ENCODE measurements around the gene AMN1.

AMN1 gene

DNA sequence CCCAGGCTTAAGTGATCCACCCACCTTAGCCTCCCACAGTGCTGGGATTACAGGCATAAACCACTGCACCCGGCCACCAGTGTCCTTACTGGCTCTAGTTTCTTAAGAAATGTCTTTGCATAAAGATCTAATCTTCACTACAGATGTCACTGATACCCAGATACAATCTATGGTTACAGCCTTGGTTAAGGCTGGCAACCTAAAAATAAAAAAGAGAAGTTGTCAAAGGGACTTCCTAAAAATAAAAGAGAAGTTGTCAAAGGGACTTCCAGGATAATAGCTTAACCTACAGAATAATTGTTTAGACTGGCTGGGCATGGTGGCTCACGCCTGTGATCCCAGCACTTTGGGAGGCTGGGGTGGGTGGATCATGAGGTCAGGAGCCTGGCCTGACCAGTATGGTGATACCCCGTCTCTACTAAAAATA is 41.7 kb downstream of the AMN1 start:
- in situ Hi-C loops (cut with MboI; ENCODE audit: low sequenced_read_pairs), result loop anchor here (10.0 kb wide), 1 partner anchor 288 kb away; no protein-coding TSS in a partner anchor

DNA sequence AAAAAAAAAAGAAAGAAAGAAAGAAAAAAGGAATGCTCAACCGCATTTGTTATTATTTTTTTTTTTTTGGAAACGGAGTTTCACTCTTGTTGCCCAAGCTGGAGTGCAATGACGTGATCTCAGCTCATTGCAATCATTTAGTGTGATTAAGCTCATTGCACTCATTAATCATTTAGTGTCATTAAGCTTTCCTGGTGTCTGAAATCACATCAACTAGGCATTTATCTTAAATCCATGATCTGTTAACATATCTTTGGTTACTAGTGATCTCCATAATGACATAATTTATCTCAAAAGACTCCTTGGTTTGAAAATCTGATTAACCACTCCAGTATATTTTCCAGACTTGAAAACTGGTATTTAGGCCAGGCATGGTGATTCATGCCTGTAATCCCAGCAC is 43.0 kb downstream of the AMN1 start:
- in situ Hi-C loops (cut with MboI; ENCODE audit: low sequenced_read_pairs), result loop anchor here (10.0 kb wide), 1 partner anchor 289 kb away; no protein-coding TSS in a partner anchor

DNA sequence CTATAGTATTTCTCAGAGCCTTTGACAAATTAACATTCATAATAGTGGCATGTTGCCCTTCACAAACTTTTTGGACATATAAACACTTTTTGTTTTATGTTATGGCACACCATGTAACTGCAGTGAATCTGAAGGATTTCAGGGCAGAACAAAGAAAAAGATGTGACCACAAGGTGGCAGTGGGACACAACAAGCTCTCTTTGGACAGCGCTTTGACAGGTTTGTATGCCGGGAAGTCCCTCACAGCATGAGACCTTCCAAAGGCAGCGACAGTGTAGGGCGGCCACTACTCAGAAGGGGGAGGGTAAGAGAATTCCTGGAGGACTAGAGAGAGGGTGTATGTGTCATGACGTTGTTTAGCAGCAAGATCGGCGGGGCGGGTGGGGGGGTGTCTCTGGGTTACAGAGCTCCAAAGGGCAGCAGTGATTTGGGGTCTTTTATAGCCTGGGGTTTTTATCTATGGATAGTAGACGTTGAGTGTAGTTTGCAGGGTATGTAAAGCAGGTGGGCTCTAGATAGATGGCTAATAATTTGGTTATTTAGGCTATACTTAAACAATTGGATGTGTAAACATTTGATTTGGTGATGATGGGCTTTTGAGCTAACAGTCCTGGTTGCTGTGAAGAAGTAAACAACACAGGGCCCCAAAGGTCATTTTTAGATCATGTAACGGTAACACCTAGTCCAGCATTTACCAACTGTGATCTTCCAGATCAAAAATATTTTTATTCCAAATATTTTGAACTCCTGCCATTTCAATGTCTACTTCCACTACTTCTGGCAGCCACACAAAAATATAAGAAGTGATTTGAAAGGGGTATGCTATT is 46.5 kb downstream of the AMN1 start:
- in situ Hi-C loops (cut with MboI; ENCODE audit: low sequenced_read_pairs), result loop anchor here (10.0 kb wide), 1 partner anchor 292 kb away; no protein-coding TSS in a partner anchor

DNA sequence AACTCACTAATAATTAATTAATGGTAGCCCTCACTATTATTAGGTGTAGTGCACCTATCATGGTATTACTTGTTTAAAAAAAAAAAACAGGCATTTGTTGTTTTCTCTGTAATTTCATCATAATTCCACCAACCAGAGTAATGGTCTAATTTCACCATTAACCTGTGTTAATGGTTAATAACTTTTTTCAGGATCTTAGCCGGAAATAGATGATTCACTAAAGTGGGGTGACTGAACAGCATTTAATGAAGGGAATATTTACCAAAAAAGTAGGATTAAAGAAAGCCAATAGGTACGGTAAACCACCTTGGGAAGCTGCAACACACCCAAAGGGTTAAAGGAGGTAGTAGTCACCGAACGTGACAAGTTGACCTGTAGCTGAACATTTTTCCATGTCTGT is 56.3 kb downstream of the AMN1 start:
- in situ Hi-C loops (cut with MboI; ENCODE audit: low sequenced_read_pairs), result loop anchor here (25.0 kb wide), 1 partner anchor 1015 kb away; the partner anchor contains the start of gene DNM1L

DNA sequence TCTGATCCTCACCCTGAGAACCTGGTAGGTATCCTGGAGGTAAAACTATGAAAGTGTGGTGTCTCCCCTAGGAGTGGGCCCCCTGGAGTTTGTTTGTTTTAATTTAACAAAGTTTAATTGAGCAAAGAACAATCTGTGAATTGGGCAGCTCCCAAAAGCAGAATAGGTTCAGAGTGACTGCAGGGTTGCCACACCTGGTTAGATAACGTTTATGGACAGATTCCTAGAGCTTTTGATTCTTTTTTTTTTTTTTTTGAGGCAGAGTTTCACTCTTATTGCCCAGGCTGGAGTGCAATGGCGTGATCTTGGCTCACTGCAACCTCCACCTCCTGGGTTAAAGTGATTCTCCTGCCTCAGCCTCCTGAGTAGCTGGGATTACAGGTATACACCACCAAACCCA is 59.2 kb downstream of the AMN1 start:
- in situ Hi-C loops (cut with MboI; ENCODE audit: low sequenced_read_pairs), result loop anchor here (25.0 kb wide), 1 partner anchor 1018 kb away; the partner anchor contains the start of gene DNM1L

DNA sequence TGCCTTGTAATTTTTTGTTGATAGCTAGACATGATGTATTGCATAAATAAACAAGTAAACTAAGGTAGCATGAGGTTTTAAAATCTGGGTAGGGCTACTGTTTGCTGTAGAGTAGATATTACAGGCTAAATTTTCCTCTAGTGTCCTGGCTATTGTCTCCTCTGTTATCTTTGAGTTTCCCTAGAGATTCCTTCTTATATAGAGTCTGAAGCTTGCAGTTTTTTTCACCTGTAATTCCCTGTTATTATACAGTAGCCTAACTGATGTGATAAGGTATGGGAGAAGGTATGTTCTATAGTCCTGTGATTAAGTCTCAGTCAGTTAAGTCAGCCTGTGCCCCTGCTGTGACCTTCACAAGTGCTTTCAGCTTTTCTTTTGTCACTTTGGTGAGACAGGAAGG is 59.8 kb downstream of the AMN1 start:
- in situ Hi-C loops (cut with MboI; ENCODE audit: low sequenced_read_pairs), result loop anchor here (25.0 kb wide), 1 partner anchor 1018 kb away; the partner anchor contains the start of gene DNM1L

DNA sequence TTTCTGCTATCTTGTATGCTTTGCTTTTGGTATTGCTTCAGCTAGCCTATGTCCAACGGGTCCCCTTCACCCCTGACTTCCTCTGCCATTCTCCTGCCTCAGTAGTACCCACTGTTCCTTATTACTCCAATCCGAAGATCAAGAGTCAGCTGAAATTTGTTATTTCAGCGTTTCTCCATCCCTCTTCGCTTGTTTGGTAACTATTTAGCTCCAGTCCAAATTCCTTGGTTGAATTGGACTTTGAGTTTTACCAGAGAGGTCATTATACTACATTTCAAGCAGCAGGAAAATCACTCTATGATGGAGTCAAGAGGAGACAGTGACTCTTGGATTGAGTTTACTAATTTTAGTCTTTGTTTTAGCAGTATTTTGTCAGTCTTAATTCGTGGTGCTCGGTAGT is 64.8 kb downstream of the AMN1 start:
- in situ Hi-C loops (cut with MboI; ENCODE audit: low sequenced_read_pairs), result loop anchor here (25.0 kb wide), 1 partner anchor 1023 kb away; the partner anchor contains the start of gene DNM1L

DNA sequence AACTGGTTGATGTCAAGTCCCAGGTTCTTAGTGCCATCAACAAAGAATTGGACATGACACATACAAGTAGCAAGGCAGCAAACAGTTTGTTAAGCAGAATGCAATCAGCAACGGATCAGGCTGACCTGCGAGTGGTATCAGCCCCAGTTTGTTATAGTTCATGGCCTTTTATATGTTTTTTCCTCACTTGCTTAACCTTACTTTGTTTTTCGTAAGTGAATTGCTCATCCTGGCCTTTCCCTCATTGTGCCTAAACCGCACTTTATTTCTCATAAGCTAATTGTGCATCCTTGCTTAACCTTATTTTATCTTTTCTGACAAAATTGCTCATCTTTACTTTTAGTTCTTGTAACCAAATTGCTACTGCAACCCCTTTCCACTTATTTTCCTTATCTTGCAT is 65.2 kb downstream of the AMN1 start:
- in situ Hi-C loops (cut with MboI; ENCODE audit: low sequenced_read_pairs), result loop anchor here (25.0 kb wide), 1 partner anchor 1024 kb away; the partner anchor contains the start of gene DNM1L

DNA sequence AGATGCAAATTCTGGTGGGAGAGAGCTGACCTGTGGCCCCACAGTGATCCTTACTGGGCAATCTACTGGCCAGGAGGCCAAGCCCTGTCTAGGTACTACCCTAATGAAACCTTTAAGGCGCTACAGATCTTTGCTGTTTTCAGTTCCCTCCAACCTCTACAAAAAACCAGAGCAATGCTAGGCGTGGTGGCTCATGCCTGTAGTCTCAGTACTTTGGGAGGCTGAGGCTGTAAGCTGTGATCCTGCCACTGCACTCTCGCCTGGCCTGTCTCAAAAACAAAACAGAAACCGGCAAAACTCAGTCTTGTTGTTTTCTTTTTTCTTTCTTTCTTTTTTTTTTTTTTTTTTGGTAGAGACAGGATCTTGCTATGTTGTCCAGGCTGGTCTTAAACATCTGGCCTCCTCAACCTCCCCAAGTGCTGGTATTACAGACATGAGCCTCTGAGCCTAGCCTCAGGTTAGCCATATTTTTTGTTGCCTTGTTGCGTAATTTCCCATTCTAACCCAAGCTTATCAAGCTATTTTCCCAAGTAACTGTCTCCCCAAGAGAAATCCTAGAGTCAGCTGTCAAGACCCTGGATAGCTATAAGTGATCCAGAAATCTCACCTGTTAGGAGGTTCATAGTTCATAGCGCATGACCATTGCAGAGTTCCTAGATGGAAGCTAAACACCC is 66.5 kb downstream of the AMN1 start:
- in situ Hi-C loops (cut with MboI; ENCODE audit: low sequenced_read_pairs), result loop anchor here (25.0 kb wide), 1 partner anchor 1025 kb away; the partner anchor contains the start of gene DNM1L

DNA sequence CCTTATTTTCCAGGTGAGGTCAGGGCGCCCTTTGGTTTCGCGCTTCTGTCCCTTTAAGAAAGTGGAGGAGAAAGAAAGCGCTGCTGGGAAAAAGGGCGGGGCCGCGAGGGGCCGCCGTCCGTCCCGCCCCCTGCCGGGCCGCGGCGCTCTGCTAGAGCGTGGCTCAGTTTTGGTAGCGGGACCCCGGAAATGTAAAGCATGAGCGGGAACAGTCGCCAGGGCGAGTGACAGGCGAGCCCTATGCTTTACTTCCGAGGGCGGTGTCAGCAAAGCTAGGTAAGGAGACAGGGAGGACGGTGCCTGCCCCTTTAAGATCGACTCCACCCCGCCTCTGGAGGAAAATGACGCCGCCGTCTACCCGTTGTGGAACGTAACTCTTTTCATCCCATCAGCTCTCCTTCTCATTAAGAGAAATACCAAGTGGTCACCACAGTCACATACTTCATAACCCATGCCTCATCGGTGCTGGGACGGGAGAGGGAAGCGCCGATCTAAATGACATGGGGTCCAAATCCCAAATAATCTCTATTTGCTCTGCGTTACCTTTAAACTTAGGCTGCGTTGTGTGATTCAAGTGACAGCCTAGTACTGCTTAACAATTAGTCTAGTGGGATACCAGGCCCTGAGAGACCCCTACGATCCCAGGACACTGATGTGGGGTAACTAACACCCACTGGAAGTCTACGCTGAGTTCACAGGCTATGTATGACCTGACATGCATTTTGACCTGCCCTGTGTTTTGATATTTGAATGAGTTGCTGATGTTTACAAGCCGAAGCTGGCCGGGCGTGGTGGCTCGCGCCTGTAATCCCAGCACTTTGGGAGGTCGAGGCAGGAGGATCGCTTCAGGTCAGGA is 69.5 kb downstream of the AMN1 start, which contains the start of gene ETFBKMT:
TSS of gene ETFBKMT (plus strand) at position 602 of the 856 bp plus-strand sequence. CDS start 2,266 bp downstream, outside the sequence.
- in situ Hi-C loops (cut with MboI; ENCODE audit: low sequenced_read_pairs), result loop anchor here (10.0 to 25.0 kb wide), 2 partner anchors 645 to 1028 kb away; partner anchors contain the start of gene DNM1L

DNA sequence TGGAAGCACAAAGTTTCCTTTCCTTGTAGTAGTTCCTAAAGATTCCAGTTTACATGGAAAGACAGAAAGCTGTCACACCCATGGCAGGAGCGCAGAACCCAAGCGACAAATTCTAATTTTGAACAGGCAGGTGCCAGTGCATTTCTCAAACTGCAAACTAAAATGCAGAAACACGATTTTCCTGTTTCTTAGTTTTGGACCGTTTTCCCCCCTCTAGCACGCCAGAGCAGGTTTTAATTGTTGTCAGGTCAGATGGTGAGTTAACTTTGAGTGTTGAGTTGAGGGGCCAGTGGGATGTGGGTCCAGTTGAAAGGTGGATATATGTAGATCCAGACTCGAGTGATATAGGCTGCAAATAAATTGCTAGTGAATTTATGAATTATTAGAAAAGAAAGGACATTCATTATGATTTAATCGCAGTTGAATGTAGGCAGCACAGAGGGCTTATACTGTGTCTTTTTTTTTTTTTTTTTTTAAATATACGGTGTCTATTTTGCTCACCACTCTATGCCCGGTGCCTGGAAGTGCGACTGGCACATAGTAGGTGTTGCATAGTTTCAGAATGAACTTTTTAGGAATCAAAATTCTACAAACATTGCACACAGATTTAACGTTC is 70.2 kb downstream of the AMN1 start:
- in situ Hi-C loops (cut with MboI; ENCODE audit: low sequenced_read_pairs), result loop anchor here (10.0 to 25.0 kb wide), 2 partner anchors 646 to 1029 kb away; partner anchors contain the start of gene DNM1L

DNA sequence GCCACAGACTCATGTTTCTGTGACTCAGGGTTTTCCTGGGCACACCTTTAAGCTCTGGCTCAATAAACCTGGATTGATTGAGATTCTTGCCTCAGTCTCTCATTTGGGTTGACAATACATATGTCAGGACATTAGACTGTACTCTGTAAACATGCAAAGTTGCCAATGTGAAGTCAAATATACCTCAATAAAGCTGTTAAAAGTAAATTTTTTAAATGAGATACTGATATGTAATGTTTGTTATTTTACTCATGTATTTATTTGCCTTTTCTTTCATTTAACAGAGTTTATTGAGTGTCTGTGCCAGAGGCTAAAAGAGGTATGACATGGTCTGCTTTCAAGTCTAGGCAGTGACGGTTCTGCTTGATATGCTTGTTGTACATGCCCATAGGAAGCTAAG is 73.0 kb downstream of the AMN1 start:
- in situ Hi-C loops (cut with MboI; ENCODE audit: low sequenced_read_pairs), result loop anchor here (10.0 to 25.0 kb wide), 2 partner anchors 649 to 1032 kb away; partner anchors contain the start of gene DNM1L

DNA sequence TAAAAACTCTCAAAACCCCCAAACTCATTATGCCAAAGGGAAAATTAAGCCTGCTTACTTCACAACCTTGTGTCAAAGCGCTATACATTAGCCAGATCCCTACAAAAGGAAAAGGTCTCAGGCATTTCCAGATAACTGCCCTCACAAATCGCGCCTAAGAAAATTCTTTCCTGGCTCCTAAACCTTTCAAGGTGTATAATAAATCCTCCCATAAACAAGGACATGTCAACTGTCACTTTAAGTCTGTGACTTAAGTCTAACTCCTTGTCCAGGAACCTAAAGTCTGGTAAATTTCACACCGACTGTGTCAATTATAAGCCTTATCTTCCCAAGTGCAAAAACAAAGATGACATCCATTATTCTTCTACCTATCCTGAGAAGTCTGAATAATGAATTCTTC is 73.6 kb downstream of the AMN1 start:
- in situ Hi-C loops (cut with MboI; ENCODE audit: low sequenced_read_pairs), result loop anchor here (10.0 to 25.0 kb wide), 2 partner anchors 650 to 1032 kb away; partner anchors contain the start of gene DNM1L

DNA sequence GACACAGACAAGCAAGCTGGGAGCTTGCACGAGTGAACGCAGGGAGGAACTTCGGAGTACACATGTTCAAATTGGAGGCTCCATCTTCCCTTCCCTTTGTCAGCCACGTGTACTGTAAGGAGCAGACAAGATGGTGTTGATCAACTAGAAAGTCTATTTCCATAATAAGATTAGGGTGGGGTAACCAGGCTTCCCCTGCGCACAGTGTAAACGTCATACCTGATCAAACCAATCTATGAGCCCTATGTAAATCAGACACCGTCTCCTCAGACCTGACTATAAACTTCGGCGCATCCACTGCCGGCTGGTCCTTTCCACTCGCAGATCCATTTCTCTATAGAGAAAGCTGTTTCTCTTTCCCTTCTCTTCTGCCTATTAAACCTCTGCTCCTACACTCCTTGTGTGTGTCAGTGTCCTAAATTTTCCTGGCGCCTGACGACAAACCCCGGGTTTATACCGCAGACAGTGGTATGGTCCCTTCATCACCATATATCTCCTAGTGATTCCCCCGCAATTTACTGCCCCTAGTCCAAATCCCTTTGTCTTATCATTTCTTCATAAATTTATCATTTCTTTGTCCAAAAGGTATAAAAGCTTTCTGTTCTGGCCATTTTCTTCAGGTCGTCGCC is 76.8 kb downstream of the AMN1 start:
- in situ Hi-C loops (cut with MboI; ENCODE audit: low sequenced_read_pairs), result loop anchor here (10.0 to 25.0 kb wide), 2 partner anchors 653 to 1035 kb away; partner anchors contain the start of gene DNM1L

DNA sequence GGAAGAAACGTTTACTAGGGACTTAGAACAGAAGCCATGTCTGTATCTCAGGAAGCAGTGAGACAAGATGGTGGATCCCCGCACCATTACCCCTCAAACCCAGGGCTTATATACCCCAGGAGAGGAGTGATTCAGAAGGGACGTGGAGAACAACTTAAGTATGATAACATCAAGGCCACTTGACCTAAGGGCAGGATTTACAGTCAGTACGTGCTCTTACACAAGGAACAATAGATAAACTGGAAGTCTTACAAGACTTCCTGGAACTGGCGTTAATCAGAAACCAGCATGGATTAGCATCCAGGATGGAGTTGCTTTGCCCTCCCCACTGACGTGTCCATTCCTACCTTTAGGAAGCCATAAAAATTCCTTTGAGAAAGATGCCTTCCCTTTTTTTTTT is 77.9 kb downstream of the AMN1 start:
- in situ Hi-C loops (cut with MboI; ENCODE audit: low sequenced_read_pairs), result loop anchor here (10.0 to 25.0 kb wide), 2 partner anchors 654 to 1036 kb away; partner anchors contain the start of gene DNM1L

DNA sequence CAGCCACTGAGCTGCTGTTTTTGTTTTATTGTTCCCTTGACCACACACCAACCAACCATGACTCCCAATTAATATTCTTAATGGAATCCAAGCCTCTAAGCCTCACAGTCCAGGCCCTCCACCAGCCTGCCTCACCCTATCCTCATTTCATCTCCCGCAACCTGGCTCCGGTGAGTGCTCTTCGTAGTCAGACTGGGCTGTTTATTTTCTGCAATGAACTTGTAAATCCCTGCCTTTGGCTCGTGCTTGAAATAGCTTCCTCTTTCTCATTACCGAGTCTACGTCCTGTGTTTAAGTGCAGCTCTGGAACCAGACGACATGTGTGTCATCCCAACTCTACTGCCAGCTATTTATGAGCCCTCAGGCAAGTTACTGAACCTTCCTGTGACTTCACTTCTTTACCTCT is 81.7 kb downstream of the AMN1 start:
- in situ Hi-C loops (cut with MboI; ENCODE audit: low sequenced_read_pairs), result no loop called here

DNA sequence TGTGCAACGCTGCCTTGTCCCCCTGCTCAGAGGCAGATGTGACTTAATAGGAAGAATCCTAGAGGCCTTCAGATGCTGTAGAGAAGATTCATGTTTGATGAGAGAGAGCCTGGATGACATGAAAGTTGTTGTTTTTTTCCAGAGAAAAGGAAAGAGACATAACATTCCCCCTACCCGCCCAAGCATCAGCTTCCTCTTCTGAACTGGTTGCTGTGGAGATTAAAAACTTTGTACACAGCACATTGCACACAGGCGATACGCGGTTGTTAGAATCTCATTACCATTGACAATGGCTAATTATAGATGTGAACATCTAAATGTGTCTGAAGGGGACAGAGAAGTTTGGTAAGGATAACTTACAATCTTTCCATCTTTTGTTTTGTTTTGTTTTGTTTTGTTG is 82.9 kb downstream of the AMN1 start:
- in situ Hi-C loops (cut with MboI; ENCODE audit: low sequenced_read_pairs), result no loop called here

DNA sequence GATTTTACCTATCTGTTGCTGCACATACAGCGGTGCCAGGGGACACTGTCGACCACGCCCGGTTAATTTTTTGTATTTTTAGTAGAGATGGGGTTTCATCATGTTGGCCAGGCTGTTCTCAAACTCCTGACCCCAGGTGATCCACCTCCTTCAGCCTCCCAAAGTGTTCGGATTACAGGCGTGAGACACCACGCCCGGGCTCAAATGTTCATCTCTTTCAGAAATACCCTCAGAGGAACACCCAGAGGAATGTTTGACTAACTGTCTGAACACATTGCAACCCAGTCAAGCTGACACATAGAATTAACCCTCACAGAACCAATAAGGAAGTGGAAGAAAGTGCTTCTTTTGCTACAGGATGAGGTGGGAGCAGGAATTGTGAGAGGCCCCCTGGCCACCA is 84.3 kb downstream of the AMN1 start:
- in situ Hi-C loops (cut with MboI; ENCODE audit: low sequenced_read_pairs), result no loop called here

DNA sequence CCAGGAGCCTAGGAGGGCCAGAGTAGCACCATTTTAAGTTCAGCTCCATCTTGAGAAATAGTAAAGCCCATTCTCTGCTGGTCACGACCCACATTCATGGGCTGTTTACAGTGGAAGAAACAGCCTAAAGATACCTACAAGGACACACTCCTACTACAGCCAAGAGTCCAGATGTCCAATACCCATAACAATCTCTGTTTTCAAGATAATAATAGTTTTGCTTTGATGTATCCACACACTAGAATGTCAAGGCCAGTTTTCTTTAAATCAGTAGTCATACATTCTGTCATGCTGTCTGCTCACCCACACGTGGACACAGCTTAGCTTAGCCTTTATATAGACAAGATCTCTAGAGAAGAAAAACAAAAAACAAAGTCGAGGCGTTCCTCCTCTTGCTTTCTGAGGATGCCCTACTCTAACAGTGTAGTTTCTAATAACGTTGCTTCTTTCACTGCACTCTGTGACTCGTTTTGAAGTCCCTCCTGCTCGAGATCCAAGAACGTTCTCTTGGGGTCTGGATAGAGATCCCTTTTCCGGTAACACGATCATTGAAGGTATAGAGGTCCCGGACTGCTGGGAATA is 87.2 kb downstream of the AMN1 start:
- in situ Hi-C loops (cut with MboI; ENCODE audit: low sequenced_read_pairs), result no loop called here

All from HL-60/S4 treated with phorbol 12-myristate 13-acetate at 8.2 ng/mL for 4 days and 3 days (cell line).